ENCODE data around the gene HEMGN.

GRCh38 chr9:97900103-97900737 lies 37.8 kb downstream of the HEMGN start:
- TF ChIP-seq CTCF (IDR thresholded peaks at IDR 0.05): no peak
- no peak for TF ChIP-seq POLR2A (IDR thresholded peaks at IDR 0.05)
